T-helper 1 cell (primary cell): ENCODE results near the gene NPHP1.
"Not testable (repeated sequence)": the region's sequence is repeated elsewhere in the genome, so short reads cannot be mapped to it uniquely, and the experiment has no call there.

Source experiments
- DNase-seq, 5 donors: peaks; one replicate each; pipeline ENCODE4 v3.0.0-alpha.2; 2012 to 2020

Gene NPHP1

DNA sequence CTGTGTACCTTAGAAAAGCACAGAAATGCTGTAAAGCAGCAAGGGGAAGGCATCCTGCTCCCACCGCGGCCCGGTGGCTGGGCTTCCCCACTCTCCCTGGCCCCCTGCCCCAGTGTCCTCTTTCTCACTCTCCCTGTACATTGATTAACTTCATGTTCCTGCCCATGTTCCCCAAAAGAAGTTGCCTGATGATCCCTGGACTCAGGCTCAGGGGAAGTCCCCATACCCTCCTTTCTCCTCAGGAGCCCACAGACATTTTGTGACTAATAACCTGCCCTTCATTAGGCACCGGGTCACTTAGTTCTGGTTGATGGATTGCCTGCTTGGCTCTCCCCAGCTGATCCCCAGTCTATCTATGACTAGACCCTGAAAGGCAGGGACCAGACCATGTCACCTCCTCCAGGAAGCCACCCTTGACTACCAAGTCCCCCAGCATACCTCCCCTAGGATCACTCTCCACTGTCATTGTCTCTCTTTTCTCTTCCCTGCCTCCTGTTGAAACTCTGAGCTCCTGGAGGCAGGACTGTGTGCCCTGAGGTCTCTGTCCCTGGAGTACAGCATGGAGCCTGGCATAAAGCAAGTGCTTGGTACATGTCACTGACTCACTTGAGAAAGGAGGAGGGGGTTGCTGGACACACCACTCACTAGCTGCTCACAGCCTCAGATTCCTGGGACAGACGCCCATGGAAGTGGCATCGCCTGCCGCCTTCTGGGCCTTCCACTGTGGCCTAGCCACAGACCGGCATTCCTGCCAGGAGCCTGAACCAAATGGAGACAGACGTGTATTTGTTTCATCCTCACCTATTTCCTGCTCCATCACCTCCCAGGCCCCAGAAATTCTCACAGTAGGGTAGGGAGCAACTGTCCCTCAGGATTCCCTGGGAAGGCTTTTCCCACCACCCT is 102.7 kb downstream of the NPHP1 start:
- no peak for DNase-seq

DNA sequence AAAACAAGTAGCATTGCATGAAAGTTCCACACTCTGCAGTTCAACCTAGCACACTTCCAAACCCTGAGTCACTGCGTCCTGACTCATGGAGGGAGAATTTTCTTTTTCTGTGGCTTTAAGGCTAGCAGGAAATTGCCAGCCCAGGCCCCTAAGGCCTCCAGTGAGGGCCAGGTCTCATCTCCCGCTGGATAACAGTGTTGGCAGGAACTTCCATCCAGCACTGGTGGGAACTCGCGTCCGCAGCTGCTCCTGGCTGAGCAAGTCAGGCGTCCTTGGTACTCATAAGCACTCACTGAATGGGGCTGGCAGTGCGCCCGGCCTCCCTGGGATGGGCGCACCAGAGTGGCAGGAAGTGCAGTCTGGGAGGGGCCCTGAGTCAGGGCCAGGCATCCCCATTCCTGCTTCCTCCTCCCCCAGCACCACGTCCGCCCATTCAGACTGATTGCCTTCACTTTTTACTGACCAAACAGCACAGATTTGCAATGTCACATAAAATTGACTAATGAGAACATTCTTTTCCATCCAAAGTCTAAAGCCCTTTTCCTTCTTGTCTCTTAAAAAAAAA is 103.5 kb downstream of the NPHP1 start:
- peak in 1 of 5 donors; percentile 8 for DNase-seq

DNA sequence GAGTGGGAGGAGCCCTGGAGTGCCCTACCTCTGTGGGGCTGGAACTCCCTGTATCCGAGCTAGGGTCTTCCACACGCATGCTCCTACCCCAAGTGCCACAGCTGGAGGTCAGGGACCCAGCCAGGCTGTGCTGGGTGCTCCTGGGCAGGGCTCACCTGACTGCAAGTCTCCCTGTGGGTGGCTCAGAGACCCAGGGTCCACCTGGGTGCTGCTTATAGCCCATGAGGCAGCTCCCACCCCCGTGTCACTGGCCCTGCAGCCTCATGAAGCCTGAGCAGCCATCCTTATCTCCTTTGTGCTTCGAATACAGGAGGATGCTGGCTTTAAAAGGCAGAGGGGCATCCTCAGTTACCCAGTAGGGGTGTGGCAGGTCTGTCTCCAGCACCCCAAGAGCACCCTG is 103.9 kb downstream of the NPHP1 start:
- not testable (repeated sequence) for DNase-seq

DNA sequence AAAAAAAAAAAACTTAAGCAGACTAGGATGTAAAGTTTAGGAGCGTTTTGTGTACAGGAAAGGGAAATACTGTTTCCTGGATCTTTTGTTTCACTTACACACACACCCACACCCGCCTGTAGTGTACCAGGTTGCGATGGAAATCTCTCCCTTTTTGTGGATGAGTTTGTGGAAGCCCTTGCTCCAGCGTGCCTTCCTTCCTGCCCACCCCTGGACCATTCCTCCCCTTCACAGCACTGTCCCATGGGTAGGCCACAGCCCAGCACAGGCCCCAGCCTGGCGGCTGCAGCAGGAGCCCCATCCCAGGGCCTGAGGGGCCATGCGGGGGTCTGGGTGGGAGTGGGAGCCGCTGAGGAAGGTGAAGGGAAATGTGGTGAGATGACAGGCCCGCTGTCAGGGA is 104.3 kb downstream of the NPHP1 start:
- no peak for DNase-seq

DNA sequence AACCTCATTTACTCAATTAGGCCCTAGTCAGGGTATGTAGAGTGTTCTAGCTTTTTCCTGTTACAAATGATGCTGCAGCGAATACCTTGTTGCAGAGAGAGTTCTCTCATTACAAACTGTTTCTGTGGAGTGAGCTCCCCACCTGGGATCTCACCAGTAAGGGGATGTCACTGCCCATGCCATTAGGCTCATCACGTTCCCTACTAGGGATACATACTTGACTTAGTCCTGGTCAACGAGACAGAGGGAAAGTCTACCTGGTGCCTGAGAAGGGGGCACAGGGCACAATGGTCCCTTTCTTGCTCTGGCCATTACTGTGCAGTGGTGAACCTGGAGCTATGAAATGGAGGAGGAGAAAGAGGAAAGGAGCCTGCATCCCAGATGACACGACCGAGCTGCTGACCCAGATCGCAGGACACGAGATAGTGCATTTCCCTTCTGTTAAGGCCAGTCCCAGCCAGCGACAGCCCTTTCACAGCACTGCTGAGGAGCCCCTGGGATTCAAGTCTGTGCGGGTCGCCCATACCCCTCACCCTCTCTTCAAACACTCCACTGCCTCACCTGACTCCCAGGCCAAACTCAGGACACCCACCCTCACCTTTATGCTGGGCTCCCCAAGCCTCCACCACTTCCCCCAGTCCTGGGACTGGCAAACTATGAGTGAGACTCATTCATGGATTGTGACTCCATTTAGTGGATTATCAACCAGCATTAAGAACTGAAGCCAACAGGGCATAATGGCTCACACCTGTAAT is 105.2 kb downstream of the NPHP1 start:
- no peak for DNase-seq

DNA sequence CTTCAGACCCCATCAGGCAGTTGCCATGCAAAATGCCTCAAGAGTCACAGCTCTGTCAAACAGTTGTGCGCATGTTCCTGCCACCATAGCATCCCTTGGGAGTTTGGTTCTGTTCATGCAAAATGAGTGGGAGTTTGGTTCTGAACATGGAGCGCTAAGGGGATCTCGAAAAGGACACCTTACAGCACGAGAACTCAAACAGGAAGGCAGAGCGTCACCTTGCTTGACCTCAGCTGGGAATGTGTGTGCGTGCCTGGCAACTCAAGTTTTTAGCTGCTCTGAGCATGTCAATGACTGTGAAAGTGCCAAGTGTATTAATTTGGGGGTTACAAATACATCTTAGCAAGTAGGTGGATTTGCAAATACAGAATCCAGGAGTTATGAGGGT is 105.8 kb downstream of the NPHP1 start:
- no peak for DNase-seq

DNA sequence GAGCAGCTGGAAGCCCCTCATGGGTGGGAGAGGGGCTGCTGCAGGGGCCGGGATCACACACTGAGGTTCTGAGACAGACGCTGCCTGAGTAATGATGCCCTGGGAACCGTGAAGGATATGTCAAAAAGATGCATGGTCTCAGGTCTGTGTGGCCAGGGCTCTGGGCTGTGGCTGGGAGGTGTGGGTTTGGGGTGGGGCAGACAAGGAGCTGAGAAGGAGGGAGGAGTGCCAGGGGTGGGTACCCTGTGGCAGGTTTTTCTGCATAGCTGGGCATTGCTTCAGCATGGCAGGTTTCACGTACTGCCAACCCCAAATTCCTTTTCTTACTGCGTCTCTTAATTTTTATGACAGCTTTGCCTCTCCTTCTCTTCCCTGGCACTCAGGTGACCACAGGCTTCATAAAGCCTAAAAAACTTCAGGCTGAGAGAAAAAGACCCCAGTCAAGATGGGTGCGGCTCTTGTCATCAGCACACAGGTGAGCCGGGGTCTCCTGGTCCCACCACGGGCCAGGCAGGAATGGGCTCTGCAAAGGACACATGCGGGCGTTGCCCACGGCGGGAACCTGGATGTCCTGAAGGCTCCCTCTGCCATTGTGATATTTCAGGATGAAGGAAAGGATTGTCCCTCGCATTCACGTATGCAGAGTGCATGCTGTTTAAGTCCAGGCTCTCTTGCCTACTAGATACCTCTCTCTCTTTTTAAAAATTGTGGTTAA is 107.2 kb downstream of the NPHP1 start:
- DNase-seq, result no peak

DNA sequence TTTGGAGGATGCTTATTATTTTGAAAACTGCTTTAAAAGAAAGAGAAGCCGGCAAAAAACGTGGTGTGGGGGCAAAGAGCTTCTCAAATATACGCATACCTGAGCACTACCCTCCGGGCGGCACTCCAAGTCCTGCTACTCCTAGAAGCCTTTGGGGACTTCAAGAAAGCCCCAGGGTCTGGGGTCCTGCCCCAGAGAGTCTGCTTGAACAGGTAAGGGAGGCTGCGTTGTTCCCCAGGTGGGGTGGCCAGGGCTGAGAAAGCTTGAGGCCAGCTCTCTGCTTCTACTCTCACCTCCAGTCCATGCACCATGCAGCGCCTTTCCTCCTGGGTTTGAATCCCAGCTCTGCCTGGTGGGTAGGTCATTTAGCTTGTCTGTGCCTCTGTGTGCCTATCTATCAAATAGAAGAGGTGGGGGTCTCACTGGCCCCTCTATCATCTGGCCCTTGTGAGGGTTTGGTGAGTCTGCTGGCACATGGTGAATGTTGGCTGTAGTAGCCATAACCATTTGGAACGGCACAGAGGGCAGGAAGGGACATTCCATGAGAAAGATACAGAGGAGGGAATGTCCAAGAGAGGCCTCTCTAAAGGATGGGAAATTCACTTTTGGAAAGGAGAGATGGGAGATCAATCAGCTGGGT is 108.7 kb downstream of the NPHP1 start:
- DNase-seq, result no peak

DNA sequence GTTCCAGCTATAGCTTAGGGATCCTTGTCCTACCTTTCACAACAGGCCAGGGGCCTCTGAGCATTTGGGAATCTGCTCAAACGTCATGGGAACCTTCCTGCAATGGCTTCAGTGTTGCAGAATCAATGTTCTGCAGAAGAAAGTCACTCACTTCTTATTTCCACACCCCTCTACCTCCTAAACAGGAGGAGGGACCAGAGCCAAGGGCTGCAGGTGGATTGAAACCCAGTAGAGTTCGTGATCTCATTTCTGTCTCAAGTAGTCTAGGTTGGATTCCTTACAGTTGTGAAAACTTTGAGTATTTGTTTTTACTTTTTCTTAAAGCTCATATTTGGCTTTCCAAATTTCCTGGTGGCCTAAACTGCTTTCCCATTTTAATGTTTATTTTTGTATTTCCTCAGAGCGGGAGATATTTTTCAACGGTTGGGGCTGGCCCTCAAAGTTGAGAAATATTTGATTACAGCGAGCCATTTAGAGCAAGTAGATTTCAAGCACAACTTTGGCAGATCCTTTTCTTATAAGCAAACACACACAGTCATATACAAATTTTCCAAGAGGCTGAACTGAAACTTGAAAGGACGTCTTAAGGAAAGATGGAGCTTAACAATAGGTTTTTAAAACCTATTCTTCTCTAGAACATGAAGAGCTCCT is 109.8 kb downstream of the NPHP1 start:
- DNase-seq, result not testable (repeated sequence)

DNA sequence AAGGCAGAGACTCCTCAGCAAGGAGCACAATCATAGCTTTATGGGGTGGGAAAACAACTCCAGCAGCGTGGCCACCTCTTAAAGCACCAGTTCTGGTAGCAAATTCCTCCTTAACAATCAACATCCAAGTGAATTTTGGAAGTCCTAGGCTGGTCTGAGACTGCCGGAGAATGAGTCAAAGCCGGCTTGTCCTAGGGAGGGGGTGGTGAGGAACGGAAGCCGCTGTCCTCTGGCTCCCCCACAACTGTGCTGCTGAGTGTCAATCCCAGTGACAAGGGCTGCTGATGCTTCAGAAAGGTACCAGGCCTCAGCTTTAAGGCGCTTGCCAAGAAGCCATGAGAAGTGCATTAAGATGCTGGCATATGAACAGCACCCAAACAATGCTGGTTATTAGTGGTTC is 110.9 kb downstream of the NPHP1 start:
- DNase-seq, result not testable (repeated sequence)

DNA sequence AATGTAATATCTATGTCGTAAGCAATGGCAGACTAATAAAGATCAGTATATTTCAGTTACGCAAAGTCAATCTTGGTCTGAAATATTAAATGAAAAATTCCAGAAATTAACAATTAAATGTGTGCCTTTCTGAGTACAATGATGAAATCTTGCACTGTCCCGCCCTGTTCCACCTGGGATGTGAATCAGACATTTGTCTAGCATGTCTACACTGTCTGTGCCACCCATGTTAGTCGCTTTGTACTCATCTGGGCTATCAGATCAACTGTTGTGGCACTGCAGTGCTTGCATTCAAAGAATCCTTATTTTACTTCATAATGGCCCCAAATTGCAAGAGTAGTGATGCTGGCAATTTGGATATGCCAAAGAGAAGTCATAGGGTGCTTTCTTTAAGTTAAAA is 114.6 kb downstream of the NPHP1 start:
- not testable (repeated sequence) for DNase-seq

DNA sequence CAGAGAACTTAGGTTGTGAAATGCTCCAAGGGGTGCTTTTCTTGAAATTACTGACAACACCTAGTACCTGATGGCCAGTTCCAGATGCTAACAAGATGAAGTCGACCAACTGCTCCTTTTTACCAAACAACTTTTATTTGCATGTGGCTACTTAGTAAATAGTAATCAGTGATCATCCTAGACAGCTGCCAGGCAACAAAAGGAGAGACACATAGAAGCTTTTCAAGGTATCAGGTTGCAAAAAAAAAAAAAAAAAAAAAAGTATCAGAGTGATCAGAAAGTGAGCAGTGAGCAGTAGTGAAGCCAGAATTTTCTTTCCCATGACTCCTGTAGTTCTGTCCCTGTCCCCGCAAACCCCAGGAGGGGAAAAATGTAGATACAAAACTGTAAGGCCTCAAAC is 121.1 kb downstream of the NPHP1 start:
- DNase-seq, result not testable (repeated sequence)

DNA sequence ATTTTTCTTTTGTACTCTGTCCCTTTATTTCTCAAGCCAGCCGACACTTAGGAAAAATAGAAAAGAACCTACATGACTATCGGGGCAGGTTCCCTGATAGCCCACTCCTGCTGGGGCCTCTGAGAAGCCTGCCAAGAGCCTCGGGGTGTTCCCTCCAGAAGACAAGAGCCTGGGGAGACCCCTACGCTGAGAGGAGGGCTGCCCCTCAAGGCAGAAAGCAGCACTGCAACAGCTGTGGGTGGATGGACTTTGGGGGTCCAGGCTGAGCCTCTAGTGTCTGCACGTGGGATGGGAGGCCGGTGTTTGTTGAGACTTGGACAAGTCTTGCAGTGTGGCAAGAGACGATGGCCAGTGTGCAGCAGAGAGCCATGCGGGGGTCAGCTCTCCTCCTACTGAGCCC is 121.7 kb downstream of the NPHP1 start:
- DNase-seq, result not testable (repeated sequence)

DNA sequence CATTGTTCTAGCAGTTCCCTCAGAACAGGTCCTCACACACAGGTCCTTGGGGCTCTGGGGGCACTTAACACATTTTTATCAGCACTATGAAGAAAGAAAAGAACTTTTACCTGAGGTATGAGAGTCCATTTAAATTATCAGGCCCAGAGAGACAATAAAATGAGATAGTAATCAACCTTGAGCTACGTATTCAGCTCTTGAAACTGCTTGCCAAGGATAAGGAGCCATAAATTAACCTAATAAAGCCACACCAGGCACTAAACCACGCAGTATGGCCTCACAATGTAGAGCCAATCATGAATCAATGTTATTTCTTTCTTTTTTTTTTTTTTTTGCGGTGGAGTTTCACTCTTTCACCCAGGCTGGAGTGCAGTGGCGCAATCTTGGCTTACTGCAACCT is 126.7 kb downstream of the NPHP1 start:
- not testable (repeated sequence) for DNase-seq

DNA sequence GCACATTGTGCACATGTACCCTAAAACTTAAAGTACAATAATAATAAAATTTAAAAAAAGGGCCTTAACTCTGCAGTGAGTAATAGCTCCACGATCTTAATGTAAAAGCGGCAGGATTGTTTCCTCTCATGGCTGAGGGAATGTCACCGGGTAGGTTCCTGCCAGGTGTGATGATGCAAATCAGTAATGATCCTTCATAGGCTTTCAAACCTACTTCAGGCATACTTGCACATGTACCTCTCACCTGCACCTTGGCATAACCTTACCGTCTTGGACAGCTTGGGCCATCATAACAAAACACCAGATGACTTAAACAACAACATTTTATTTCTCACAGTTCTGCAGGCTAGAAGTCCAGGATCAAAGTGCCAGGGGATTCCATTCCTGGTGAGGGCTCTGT is 128.9 kb downstream of the NPHP1 start:
- not testable (repeated sequence) for DNase-seq
